Hematopoietic multipotent progenitor cell (in vitro differentiated cells): Measurements from ENCODE around the gene SULT1E1. TPM values are rescaled to one million over a fixed set of nuclear protein-coding genes. Genes with fewer than 3 reads are reported as not detected.

Source experiments
- DNase-seq, 3 donors: peaks; one replicate each; pipeline ENCODE4 v3.0.0-alpha.2; 2011 to 2015; ENCODE audit warnings: low read depth in 2 of 3, low spot score in 2 of 3
- total RNA-seq: library from RNA; depleted of rRNA; stranded (reverse); fragments of >200 nt; gene quantifications from one replicate; pipeline ENCODE4 v1.2.3, GENCODE V29; 2012

The SULT1E1 gene
- total RNA-seq, 1 donor, result not detected

GRCh38 chr4:69800599-69800998 is 59.3 kb downstream of the SULT1E1 start:
- DNase-seq, result no peak

DNA sequence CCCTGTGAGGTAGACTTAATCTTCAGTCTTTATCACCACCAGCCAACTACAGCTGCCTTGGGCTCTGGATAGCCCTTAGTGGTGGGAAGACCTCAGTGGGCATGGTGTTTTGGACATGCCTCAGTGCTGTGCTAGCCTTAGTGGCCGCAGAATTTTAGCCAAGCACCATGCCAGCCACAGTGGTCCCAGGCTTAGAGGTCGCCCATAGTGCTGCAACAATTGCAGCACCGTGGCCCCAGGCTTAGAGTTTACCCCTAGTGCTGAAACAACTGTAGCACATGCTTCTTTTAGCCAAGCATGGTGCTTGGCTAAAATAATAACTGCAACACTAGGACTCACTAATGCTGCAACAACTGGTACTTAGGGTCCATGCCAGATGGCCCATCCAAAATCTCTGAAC is 60.6 kb downstream of the SULT1E1 start:
- DNase-seq, result no peak

DNA sequence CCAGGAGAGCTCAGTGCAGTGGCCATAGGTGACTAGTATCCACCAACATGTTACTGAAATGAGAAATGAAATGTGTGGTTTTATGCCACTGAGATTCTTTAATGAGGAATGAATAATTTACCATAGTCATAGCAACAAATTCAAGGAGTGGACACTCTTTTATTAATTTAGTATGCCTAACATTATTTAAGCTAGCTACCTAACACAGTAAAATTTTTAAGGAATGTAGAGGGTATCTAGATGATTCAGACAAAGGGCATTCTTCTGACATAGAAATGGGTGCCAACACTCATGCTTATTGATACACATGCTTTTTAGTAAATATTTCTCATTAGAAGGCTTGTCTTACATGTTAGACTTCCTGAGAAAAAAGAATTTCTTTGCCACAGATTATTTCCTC is 66.2 kb downstream of the SULT1E1 start:
- no peak for DNase-seq

Other genes starting within 250 kb of the SULT1E1 start
- not detected for gene UGT2A2, start 220.5 kb downstream of the SULT1E1 start, total RNA-seq
- not detected for gene UGT2A1, start 206.9 kb downstream of the SULT1E1 start, total RNA-seq
- gene SULT1B1, start 99.5 kb downstream of the SULT1E1 start, total RNA-seq, result 0.27 TPM
- not detected for gene CSN1S1, start 70.9 kb upstream of the SULT1E1 start, total RNA-seq
- not detected for gene CSN2, start 105.6 kb upstream of the SULT1E1 start, total RNA-seq
- not detected for gene STATH, start 135.8 kb upstream of the SULT1E1 start, total RNA-seq
- not detected for gene HTN3, start 168.3 kb upstream of the SULT1E1 start, total RNA-seq
- gene HTN1, start 190.3 kb upstream of the SULT1E1 start, total RNA-seq, result not detected